ENCODE measurements around the gene SRRM3.
"Not testable (repeated sequence)": the region's sequence is repeated elsewhere in the genome, so short reads cannot be mapped to it uniquely, and the experiment has no call there.

SRRM3 gene

DNA sequence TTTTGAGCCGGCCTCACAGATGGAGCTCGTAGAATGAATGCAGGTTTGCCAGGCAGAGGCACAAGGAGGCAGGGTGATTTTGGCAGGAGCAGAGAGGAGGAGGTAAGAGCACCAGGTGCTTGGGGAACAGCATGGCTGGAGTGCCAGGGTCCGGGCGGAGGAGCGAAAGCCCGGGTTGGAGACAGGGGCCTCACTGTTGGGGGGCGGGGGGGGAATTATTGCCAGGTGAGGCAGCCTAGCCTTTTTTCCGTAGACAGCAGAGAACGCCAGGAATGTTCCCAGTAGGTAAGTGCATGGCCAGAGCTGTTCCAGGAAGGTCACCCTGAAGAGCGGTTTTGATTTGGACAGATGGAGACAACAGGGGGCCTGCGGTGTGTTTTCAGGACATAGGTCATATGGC is 9.5 kb downstream of the SRRM3 start:
- H3K23ac ChIP-seq (ENCODE audit: low read length in 2 of 2), result no peak overlapping the region
- no peak overlapping the region for H3K18ac ChIP-seq (ENCODE audit: low read depth in 1 of 2, low read length in 2 of 2)
- H2BK15ac ChIP-seq (ENCODE audit: low read depth, poor library complexity, severe bottlenecking), result no peak overlapping the region
- H2AFZ ChIP-seq (ENCODE audit: low read depth, low read length), result no peak overlapping the region
- H3K4me3 ChIP-seq (ENCODE audit: insufficient read depth in 1 of 2, low read depth in 1 of 2, low read length in 2 of 2), result no peak overlapping the region
- peaks cover 2% of the 10 kb centered on the region for H3K4me1 ChIP-seq (ENCODE audit: control insufficient read depth, insufficient read depth, low read depth, low read length)
- H2BK5ac ChIP-seq (ENCODE audit: low read depth, low read length, poor library complexity, severe bottlenecking), result no peak overlapping the region
- no peak overlapping the region for H4K8ac ChIP-seq (ENCODE audit: low read length)
- no peak overlapping the region for H2BK12ac ChIP-seq (ENCODE audit: low read length in 2 of 2)
- H3K4ac ChIP-seq (ENCODE audit: low read depth in 1 of 2, low read length in 2 of 2), result no peak overlapping the region
- no peak overlapping the region for H4K91ac ChIP-seq (ENCODE audit: low read length)
- H3K14ac ChIP-seq (ENCODE audit: low read length in 2 of 2), result no peak overlapping the region
- H3K27ac ChIP-seq (ENCODE audit: low read length, poor library complexity, severe bottlenecking), result no peak overlapping the region
- 84% methylated on average over 11 of the region's 11 CpGs for WGBS
- H3K9me3 ChIP-seq (ENCODE audit: control insufficient read depth, low read length), result no peaks in the 10 kb centered on the region
- H3K4me2 ChIP-seq (ENCODE audit: low read length, poor library complexity, severe bottlenecking), result no peak overlapping the region
- peaks cover 41 to 49% of the 10 kb centered on the region in 2 experiments for H3K27me3 ChIP-seq (ENCODE audit: control insufficient read depth in 1 of 2, insufficient read depth in 1 of 2, low read length in 2 of 2)
- H3K36me3 ChIP-seq (ENCODE audit: control insufficient read depth in 1 of 2, insufficient read depth in 2 of 2, low read depth in 1 of 2, low read length in 2 of 2), result no peaks in the 10 kb centered on the region
- H2BK120ac ChIP-seq (ENCODE audit: low read depth, low read length), result no peak overlapping the region
- H2AK5ac ChIP-seq (ENCODE audit: low read length, severe bottlenecking), result no peak overlapping the region
- no peak overlapping the region for H3K9ac ChIP-seq (ENCODE audit: low read length)
- no peak for DNase-seq
- no peaks in the 10 kb centered on the region for H3K79me1 ChIP-seq (replicated peaks; ENCODE audit: low read length, poor library complexity, severe bottlenecking)

DNA sequence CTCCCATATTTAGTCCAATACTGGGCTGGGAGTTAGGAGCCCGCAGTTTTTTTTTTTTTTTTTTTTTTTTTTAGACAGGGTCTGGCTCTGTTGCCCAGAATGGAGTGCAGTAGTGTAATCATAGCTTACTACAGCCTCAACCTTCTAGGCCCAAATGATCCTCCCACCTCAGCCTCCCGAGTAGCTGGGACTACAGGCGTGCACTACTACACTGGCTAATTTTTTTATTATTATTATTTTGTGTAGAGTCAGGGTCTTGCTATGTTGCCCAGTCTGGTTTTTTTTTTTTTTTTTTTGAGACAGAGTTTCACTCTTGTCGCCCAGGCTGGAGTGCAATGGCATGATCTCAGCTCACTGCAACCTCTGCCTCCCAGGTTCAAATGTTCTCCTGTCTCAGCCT is 13.7 kb downstream of the SRRM3 start:
- 100% methylated on average over 1 of the region's 4 CpGs for WGBS

DNA sequence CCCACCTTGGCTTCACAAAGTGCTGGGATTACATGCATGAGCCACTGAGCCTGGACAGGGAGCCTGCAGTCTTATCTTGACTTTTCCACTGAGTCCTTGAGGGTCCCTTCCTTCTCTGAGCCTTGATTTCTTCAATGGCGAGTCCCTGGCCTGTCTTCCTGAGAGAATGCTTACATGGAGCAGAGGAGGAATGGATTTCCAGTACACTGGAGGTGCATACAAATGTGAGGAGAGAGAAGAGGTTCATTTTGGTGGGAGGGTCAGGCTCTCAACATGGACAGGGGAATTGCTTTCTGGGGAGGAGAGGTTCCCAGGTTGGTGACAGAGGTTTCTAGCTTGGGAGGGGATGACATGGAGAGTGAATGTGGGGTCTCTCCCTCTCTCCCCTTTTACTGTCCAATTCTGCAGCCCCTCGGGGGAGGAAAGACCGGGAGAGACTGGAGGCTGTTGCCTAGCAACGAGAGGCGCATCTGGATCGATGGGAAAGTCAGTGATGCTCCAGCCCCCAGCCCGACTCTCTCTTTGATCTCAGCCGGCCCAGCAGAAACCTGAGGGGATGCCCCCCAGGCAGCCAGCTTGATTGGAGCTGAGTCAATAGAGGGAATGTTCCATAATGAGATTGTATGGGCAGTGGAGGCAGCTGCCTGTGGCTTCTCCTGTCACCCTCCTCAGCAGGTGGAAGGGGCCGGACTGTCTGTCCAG is 14.8 kb downstream of the SRRM3 start:
- Histone ChIP-seq H3K23ac (ENCODE audit: low read length in 2 of 2) (peak overlapping the region in 1 of 2 experiments; percentile 77), H3K4me1 (ENCODE audit: control insufficient read depth, insufficient read depth, low read depth, low read length) (peaks cover 10% of the 10 kb centered on the region), H3K9ac (ENCODE audit: low read length) (no peak overlapping the region), H3K4me2 (ENCODE audit: low read length, poor library complexity, severe bottlenecking) (no peak overlapping the region), H3K14ac (ENCODE audit: low read length in 2 of 2) (no peak overlapping the region), H3K27ac (ENCODE audit: low read length, poor library complexity, severe bottlenecking) (no peak overlapping the region), H4K91ac (ENCODE audit: low read length) (no peak overlapping the region), H3K27me3 (ENCODE audit: control insufficient read depth in 1 of 2, insufficient read depth in 1 of 2, low read length in 2 of 2) (peaks cover 40 to 51% of the 10 kb centered on the region in 2 experiments), H2BK5ac (ENCODE audit: low read depth, low read length, poor library complexity, severe bottlenecking) (no peak overlapping the region), H3K18ac (ENCODE audit: low read depth in 1 of 2, low read length in 2 of 2) (no peak overlapping the region), H4K8ac (ENCODE audit: low read length) (no peak overlapping the region), H2AFZ (ENCODE audit: low read depth, low read length) (no peak overlapping the region), H2BK12ac (ENCODE audit: low read length in 2 of 2) (no peak overlapping the region), H3K9me3 (ENCODE audit: control insufficient read depth, low read length) (no peaks in the 10 kb centered on the region), H3K4me3 (ENCODE audit: insufficient read depth in 1 of 2, low read depth in 1 of 2, low read length in 2 of 2) (no peak overlapping the region), H2BK120ac (ENCODE audit: low read depth, low read length) (no peak overlapping the region), H3K36me3 (ENCODE audit: control insufficient read depth in 1 of 2, insufficient read depth in 2 of 2, low read depth in 1 of 2, low read length in 2 of 2) (no peaks in the 10 kb centered on the region), H3K4ac (ENCODE audit: low read depth in 1 of 2, low read length in 2 of 2) (no peak overlapping the region), H2BK15ac (ENCODE audit: low read depth, poor library complexity, severe bottlenecking) (no peak overlapping the region), H3K79me1 (replicated peaks; ENCODE audit: low read length, poor library complexity, severe bottlenecking) (no peaks in the 10 kb centered on the region), H2AK5ac (ENCODE audit: low read length, severe bottlenecking) (no peak overlapping the region)
- DNase-seq, result no peak
- 63% methylated on average over 8 of the region's 9 CpGs for WGBS

More for the DNA sequence above, 13.7 kb downstream of the SRRM3 start:
- H3K9ac ChIP-seq (ENCODE audit: low read length); H3K4me2 ChIP-seq (ENCODE audit: low read length, poor library complexity, severe bottlenecking); H2BK5ac ChIP-seq (ENCODE audit: low read depth, low read length, poor library complexity, severe bottlenecking); H2AK5ac ChIP-seq (ENCODE audit: low read length, severe bottlenecking); H2BK120ac ChIP-seq (ENCODE audit: low read depth, low read length); H3K4me1 ChIP-seq (ENCODE audit: control insufficient read depth, insufficient read depth, low read depth, low read length); H3K18ac ChIP-seq (ENCODE audit: low read depth in 1 of 2, low read length in 2 of 2); H3K14ac ChIP-seq (ENCODE audit: low read length in 2 of 2); H2BK12ac ChIP-seq (ENCODE audit: low read length in 2 of 2); H3K36me3 ChIP-seq (ENCODE audit: control insufficient read depth in 1 of 2, insufficient read depth in 2 of 2, low read depth in 1 of 2, low read length in 2 of 2); H4K8ac ChIP-seq (ENCODE audit: low read length); H2BK15ac ChIP-seq (ENCODE audit: low read depth, poor library complexity, severe bottlenecking); H2AFZ ChIP-seq (ENCODE audit: low read depth, low read length); H3K4me3 ChIP-seq (ENCODE audit: insufficient read depth in 1 of 2, low read depth in 1 of 2, low read length in 2 of 2); H3K4ac ChIP-seq (ENCODE audit: low read depth in 1 of 2, low read length in 2 of 2); DNase-seq; H3K27ac ChIP-seq (ENCODE audit: low read length, poor library complexity, severe bottlenecking); H3K9me3 ChIP-seq (ENCODE audit: control insufficient read depth, low read length); H3K79me1 ChIP-seq (replicated peaks; ENCODE audit: low read length, poor library complexity, severe bottlenecking); H4K91ac ChIP-seq (ENCODE audit: low read length); H3K23ac ChIP-seq (ENCODE audit: low read length in 2 of 2): not testable (repeated sequence)
- H3K27me3 ChIP-seq (ENCODE audit: control insufficient read depth in 1 of 2, insufficient read depth in 1 of 2, low read length in 2 of 2), result peaks cover 43 to 52% of the 10 kb centered on the region in 2 experiments

DNA sequence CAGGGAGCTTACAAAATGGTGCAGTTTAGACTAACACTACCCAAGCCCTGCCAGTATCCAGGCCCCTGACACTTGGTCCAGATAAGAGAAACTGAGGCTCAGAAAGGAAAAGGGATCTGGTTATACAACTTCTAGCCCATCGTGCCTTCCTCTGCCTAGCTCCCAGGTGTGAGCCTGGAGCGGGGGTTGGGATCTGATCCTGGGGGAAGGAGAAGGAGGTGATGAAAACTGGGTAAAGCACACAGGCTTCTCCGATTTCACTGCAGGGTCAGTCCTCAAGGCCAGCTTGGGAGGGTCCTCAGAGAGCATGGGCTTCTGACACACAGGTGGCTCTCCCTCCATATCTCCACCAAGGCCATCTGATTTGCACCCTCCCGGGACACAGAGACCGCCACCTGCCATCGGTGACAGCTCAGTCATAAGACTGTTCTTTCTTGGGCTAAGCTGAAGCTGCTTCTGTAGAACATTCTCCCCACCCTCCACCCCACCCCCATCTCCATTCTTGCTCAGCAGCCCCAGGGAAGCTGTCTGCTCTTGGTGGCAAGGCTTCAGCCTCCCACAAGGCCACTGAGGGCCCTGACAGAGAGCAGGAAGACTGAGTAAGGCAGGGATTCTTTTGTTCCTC is 16.4 kb downstream of the SRRM3 start:
- H4K8ac ChIP-seq (ENCODE audit: low read length), result no peak overlapping the region
- 70% methylated on average over 6 of the region's 6 CpGs for WGBS

More for the DNA sequence above, 16.4 kb downstream of the SRRM3 start:
- Histone ChIP-seq H3K36me3 (ENCODE audit: control insufficient read depth in 1 of 2, insufficient read depth in 2 of 2, low read depth in 1 of 2, low read length in 2 of 2) (no peaks in the 10 kb centered on the region), H2AFZ (ENCODE audit: low read depth, low read length) (no peak overlapping the region), H3K9ac (ENCODE audit: low read length) (no peak overlapping the region), H3K79me1 (replicated peaks; ENCODE audit: low read length, poor library complexity, severe bottlenecking) (no peaks in the 10 kb centered on the region), H2BK120ac (ENCODE audit: low read depth, low read length) (no peak overlapping the region), H3K18ac (ENCODE audit: low read depth in 1 of 2, low read length in 2 of 2) (no peak overlapping the region), H4K91ac (ENCODE audit: low read length) (no peak overlapping the region), H2AK5ac (ENCODE audit: low read length, severe bottlenecking) (no peak overlapping the region), H3K27me3 (ENCODE audit: control insufficient read depth in 1 of 2, insufficient read depth in 1 of 2, low read length in 2 of 2) (peaks cover 43 to 61% of the 10 kb centered on the region in 2 experiments), H2BK5ac (ENCODE audit: low read depth, low read length, poor library complexity, severe bottlenecking) (no peak overlapping the region), H3K4me3 (ENCODE audit: insufficient read depth in 1 of 2, low read depth in 1 of 2, low read length in 2 of 2) (no peak overlapping the region), H3K14ac (ENCODE audit: low read length in 2 of 2) (no peak overlapping the region), H3K9me3 (ENCODE audit: control insufficient read depth, low read length) (no peaks in the 10 kb centered on the region), H3K4me1 (ENCODE audit: control insufficient read depth, insufficient read depth, low read depth, low read length) (peaks cover 10% of the 10 kb centered on the region), H2BK15ac (ENCODE audit: low read depth, poor library complexity, severe bottlenecking) (no peak overlapping the region), H3K4me2 (ENCODE audit: low read length, poor library complexity, severe bottlenecking) (no peak overlapping the region), H3K27ac (ENCODE audit: low read length, poor library complexity, severe bottlenecking) (no peak overlapping the region), H2BK12ac (ENCODE audit: low read length in 2 of 2) (no peak overlapping the region), H3K4ac (ENCODE audit: low read depth in 1 of 2, low read length in 2 of 2) (no peak overlapping the region), H3K23ac (ENCODE audit: low read length in 2 of 2) (no peak overlapping the region)
- DNase-seq, result no peak

All from mesenchymal stem cell (in vitro differentiated cells and primary cell).